HCT116 (cell line): ENCODE results near the gene CPNE8. TPM values are rescaled to one million over a fixed set of nuclear protein-coding genes. Genes with fewer than 3 reads are reported as not detected.

Experiments used
- ATAC-seq: fragments of 200-7000 bp; cut with Tn5 transposase; 2 replicates; pipeline ENCODE4 v1.9.1; 2020; ENCODE audit warnings: mild to moderate bottlenecking, moderate library complexity
- BruUV-seq: library from RNA; stranded (reverse); fragments of 400-500 nt; replicated peaks from 2 replicates; lab custom pipeline; 2021; lab: Mats Ljungman, UMichigan
- CTCF ChIA-PET: fragments of 300-600 bp; sonication (Branson Sonifier 250); formaldehyde crosslinking; loops from one replicate; lab custom pipeline; 2021; ENCODE audit warnings: antibody characterized with exemption; lab: Charles Lee
- POLR2A ChIA-PET: fragments of 300-600, 350-600 bp; sonication (Branson Sonifier 250); formaldehyde crosslinking; loops from one replicate; lab custom pipeline; 2021; ENCODE audit warnings: antibody characterized with exemption; lab: Charles Lee
- RAD21 ChIA-PET, 2 experiments: fragments of 300-600 bp; sonication (Branson Sonifier 250); formaldehyde crosslinking; loops; one replicate each; lab custom pipeline; 2023; ENCODE audit warnings: low total read pairs in 2 of 2; ENCODE audit not compliant: uncharacterized antibody in 2 of 2, unreplicated experiment in 2 of 2, low non-redundant PET in 1 of 2; lab: Charles Lee
- DNase-seq: peaks from one replicate; pipeline ENCODE4 v3.0.0-alpha.2; 2010; ENCODE audit warnings: low read depth, low spot score
- H2AFZ ChIP-seq: fragments of 200-600 bp; shearing (Covaris generic), sonication (generic); 2 replicates; pipeline ENCODE4 v1.6.1; 2017; ENCODE audit warnings: low read depth, mixed run types, mixed read lengths, antibody characterized with exemption, low read length; ENCODE audit not compliant: poor library complexity, severe bottlenecking
- H3K27ac ChIP-seq: 2 replicates; pipeline ENCODE4 v1.5.1; 2012; ENCODE audit warnings: low read depth, low read length
- H3K27me3 ChIP-seq: fragments of 200-600 bp; sonication (generic); 2 replicates; pipeline ENCODE4 v1.6.1; 2016; ENCODE audit warnings: mixed run types, low read length, mixed read lengths; ENCODE audit not compliant: insufficient read depth
- H3K36me3 ChIP-seq, 2 experiments: fragments of 200-500 bp in 1 of 2; fragments of 200-600 bp in 1 of 2; sonication (Bioruptor generic) in 1 of 2; sonication (generic) in 1 of 2; 2 replicates each; pipeline versions ENCODE4 v1.5.1 to v1.6.1; 2014 to 2016; ENCODE audit warnings: low read length in 2 of 2, inconsistent platforms in 1 of 2, mixed read lengths in 1 of 2, mixed run types in 1 of 2; ENCODE audit not compliant: insufficient read depth in 2 of 2, control insufficient read depth in 1 of 2
- H3K4me1 ChIP-seq, 2 experiments: fragments of 200-600 bp in 1 of 2; sonication (generic) in 1 of 2; 2 replicates each; pipeline versions ENCODE4 v1.5.1 to v1.6.1; 2012 to 2017; ENCODE audit warnings: low read length in 2 of 2, inconsistent platforms in 1 of 2, mild to moderate bottlenecking in 1 of 2, mixed read lengths in 1 of 2, mixed run types in 1 of 2, moderate library complexity in 1 of 2; ENCODE audit not compliant: insufficient read depth in 2 of 2, control insufficient read depth in 1 of 2
- H3K4me2 ChIP-seq: fragments of 200-600 bp; sonication (generic); 2 replicates; pipeline ENCODE4 v1.6.1; 2017; ENCODE audit warnings: mixed run types, low read length, mixed read lengths
- H3K4me3 ChIP-seq, 2 experiments: fragments of 200-600 bp in 1 of 2; sonication (generic) in 1 of 2; replicated peaks in 1 of 2; 2 replicates each; pipeline ENCODE4 v1.5.1; 2011 to 2016; ENCODE audit warnings: low read length in 2 of 2, control low read depth in 1 of 2, low read depth in 1 of 2, mild to moderate bottlenecking in 1 of 2, mixed read lengths in 1 of 2, mixed run types in 1 of 2
- H3K79me2 ChIP-seq: fragments of 200-600 bp; sonication (generic); 2 replicates; pipeline ENCODE4 v1.6.1; 2017; ENCODE audit warnings: mild to moderate bottlenecking, mixed run types, low read length, moderate library complexity, mixed read lengths; ENCODE audit not compliant: insufficient read depth
- H3K9ac ChIP-seq: fragments of 200-600 bp; sonication (generic); 2 replicates; pipeline ENCODE4 v1.6.1; 2016; ENCODE audit warnings: low read length, mixed read lengths
- H3K9me2 ChIP-seq: fragments of 200-600 bp; sonication (generic), shearing (Covaris generic); 2 replicates; pipeline ENCODE4 v1.6.1; 2017; ENCODE audit warnings: mixed run types, mild to moderate bottlenecking, moderate library complexity; ENCODE audit not compliant: insufficient read depth
- H3K9me3 ChIP-seq, 2 experiments: fragments of 200-500 bp in 1 of 2; fragments of 200-600 bp in 1 of 2; sonication (Bioruptor generic) in 1 of 2; sonication (generic) in 1 of 2; 2 replicates each; pipeline ENCODE4 v1.6.1; 2014 to 2017; ENCODE audit warnings: low read length in 2 of 2, mixed read lengths in 2 of 2, inconsistent platforms in 1 of 2, low read depth in 1 of 2, mild to moderate bottlenecking in 1 of 2, mixed run types in 1 of 2, moderate library complexity in 1 of 2; ENCODE audit not compliant: control insufficient read depth in 1 of 2, insufficient read depth in 1 of 2
- H4K20me1 ChIP-seq: fragments of 200-600 bp; sonication (generic), shearing (Covaris generic); 2 replicates; pipeline ENCODE4 v1.6.1; 2017; ENCODE audit warnings: mixed run types, mild to moderate bottlenecking, moderate library complexity; ENCODE audit not compliant: insufficient read depth
- CBX3 ChIP-seq: IDR thresholded peaks from 2 replicates; pipeline ENCODE4 v1.6.1; 2012; ENCODE audit warnings: low read depth
- CEBPB ChIP-seq: IDR thresholded peaks from 2 replicates; pipeline ENCODE4 v1.6.1; 2012; ENCODE audit warnings: low read depth
- EGR1 ChIP-seq: IDR thresholded peaks from 2 replicates; pipeline ENCODE4 v1.6.1; 2012; ENCODE audit warnings: low read depth
- POLR2A ChIP-seq: IDR thresholded peaks from 2 replicates; pipeline ENCODE4 v1.7.0; 2011; ENCODE audit warnings: borderline replicate concordance; ENCODE audit not compliant: insufficient read depth, insufficient read length; ENCODE audit errors: extremely low read depth
- POLR2AphosphoS5 ChIP-seq: IDR thresholded peaks from 2 replicates; pipeline ENCODE4 v1.6.1; 2011; ENCODE audit warnings: mild to moderate bottlenecking, low read depth, low read length, moderate library complexity
- SP1 ChIP-seq: IDR thresholded peaks from 2 replicates; pipeline ENCODE4 v1.6.1; 2012; ENCODE audit warnings: low read depth
- TCF7L2 ChIP-seq: IDR thresholded peaks from 2 replicates; pipeline ENCODE4 v1.7.0; 2011; ENCODE audit warnings: borderline replicate concordance, inconsistent platforms; ENCODE audit not compliant: insufficient read depth, insufficient read length; ENCODE audit errors: extremely low read depth
- intact Hi-C: fragments of 100-400 bp; cut with micrococcal nuclease; formaldehyde crosslinking; loops from 2 replicates; pipeline ENCODE4 v1.10.0; 2022
- total RNA-seq: library from RNA; stranded (reverse); gene quantifications from one replicate; pipeline ENCODE4 v1.2.1, GENCODE V29; 2021; ENCODE audit not compliant: unreplicated experiment
- TF ChIP-seq, protein P1 (sequence below): IDR thresholded peaks from 2 replicates; pipeline ENCODE4 v1.6.1; 2011; ENCODE audit warnings: mild to moderate bottlenecking, low read length, moderate library complexity; ENCODE audit not compliant: insufficient replicate concordance; ENCODE audit errors: extremely low read depth
- TF ChIP-seq, protein P2 (sequence below), 3 experiments: fragments of 200-600 bp in 1 of 3; sonication (generic) in 1 of 3; IDR thresholded peaks in 2 of 3; conservative IDR thresholded peaks in 1 of 3; 2 replicates each; pipeline ENCODE4 v1.5.1; 2012 to 2017; ENCODE audit warnings: low read depth in 2 of 3, low read length in 2 of 3, antibody characterized with exemption in 1 of 3, borderline replicate concordance in 1 of 3, control low read depth in 1 of 3, mild to moderate bottlenecking in 1 of 3, mixed read lengths in 1 of 3, mixed run types in 1 of 3, moderate library complexity in 1 of 3; ENCODE audit not compliant: insufficient read depth in 1 of 3
- TF ChIP-seq, protein P3 (sequence below): IDR thresholded peaks from 2 replicates; pipeline ENCODE4 v1.6.1; 2012

Gene CPNE8
- total RNA-seq, 1 experiment from 2014 or later, result 14.2 TPM

DNA sequence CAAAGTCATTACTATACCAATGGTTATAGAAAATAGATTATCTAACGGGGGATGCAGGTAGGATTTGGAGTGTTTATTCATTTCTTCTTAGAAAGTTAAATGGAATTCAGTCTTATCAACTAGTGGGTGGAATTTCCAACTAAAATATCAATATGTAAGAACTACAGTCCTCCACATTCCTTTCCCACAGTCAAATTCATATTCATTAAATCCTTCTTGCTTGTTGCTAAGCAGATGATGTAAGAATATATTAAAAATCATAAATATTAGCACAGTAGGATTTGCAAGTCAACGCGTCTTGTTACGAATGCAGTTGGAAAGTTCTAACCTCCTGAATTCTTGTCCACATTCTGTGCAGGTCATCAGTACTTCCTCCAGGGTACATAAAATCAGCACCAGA, 259.2 kb downstream of the CPNE8 start:
- H3K4me3 ChIP-seq, result no peak overlapping the region
- intact Hi-C loops, result no loop called here
- ChIA-PET POLR2A (no interaction called here), RAD21 (no interaction called here), CTCF (no interaction called here)
- no peak overlapping the region for H3K9ac ChIP-seq
- H3K9me2 ChIP-seq, result no peaks in the 10 kb centered on the region
- no peaks in the 10 kb centered on the region for H4K20me1 ChIP-seq
- no peak overlapping the region for H3K4me2 ChIP-seq
- no peaks in the 10 kb centered on the region for H3K9me3 ChIP-seq
- no TSS peak for BruUV-seq
- no peaks in the 10 kb centered on the region for H3K27me3 ChIP-seq
- H3K27ac ChIP-seq, result no peak overlapping the region
- no peaks in the 10 kb centered on the region for H3K79me2 ChIP-seq
- H3K36me3 ChIP-seq, result no peaks in the 10 kb centered on the region
- TF ChIP-seq TCF7L2 (no peak), CBX3 (no peak), POLR2A (no peak), POLR2AphosphoS5 (no peak), EGR1 (no peak), SP1 (no peak), CEBPB (no peak)
- TF ChIP-seq, protein P1, sequence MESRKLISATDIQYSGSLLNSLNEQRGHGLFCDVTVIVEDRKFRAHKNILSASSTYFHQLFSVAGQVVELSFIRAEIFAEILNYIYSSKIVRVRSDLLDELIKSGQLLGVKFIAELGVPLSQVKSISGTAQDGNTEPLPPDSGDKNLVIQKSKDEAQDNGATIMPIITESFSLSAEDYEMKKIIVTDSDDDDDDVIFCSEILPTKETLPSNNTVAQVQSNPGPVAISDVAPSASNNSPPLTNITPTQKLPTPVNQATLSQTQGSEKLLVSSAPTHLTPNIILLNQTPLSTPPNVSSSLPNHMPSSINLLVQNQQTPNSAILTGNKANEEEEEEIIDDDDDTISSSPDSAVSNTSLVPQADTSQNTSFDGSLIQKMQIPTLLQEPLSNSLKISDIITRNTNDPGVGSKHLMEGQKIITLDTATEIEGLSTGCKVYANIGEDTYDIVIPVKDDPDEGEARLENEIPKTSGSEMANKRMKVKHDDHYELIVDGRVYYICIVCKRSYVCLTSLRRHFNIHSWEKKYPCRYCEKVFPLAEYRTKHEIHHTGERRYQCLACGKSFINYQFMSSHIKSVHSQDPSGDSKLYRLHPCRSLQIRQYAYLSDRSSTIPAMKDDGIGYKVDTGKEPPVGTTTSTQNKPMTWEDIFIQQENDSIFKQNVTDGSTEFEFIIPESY, result no peak
- TF ChIP-seq, protein P2, sequence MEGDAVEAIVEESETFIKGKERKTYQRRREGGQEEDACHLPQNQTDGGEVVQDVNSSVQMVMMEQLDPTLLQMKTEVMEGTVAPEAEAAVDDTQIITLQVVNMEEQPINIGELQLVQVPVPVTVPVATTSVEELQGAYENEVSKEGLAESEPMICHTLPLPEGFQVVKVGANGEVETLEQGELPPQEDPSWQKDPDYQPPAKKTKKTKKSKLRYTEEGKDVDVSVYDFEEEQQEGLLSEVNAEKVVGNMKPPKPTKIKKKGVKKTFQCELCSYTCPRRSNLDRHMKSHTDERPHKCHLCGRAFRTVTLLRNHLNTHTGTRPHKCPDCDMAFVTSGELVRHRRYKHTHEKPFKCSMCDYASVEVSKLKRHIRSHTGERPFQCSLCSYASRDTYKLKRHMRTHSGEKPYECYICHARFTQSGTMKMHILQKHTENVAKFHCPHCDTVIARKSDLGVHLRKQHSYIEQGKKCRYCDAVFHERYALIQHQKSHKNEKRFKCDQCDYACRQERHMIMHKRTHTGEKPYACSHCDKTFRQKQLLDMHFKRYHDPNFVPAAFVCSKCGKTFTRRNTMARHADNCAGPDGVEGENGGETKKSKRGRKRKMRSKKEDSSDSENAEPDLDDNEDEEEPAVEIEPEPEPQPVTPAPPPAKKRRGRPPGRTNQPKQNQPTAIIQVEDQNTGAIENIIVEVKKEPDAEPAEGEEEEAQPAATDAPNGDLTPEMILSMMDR (IDR thresholded peaks at IDR 0.05 in 2 of 3, conservative IDR thresholded peaks at IDR 0.05 in 1 of 3; ENCODE audit: borderline replicate concordance in 1 of 3, insufficient read depth in 1 of 3, low read depth in 2 of 3, low read length in 2 of 3), result no peak
- TF ChIP-seq, protein P3, sequence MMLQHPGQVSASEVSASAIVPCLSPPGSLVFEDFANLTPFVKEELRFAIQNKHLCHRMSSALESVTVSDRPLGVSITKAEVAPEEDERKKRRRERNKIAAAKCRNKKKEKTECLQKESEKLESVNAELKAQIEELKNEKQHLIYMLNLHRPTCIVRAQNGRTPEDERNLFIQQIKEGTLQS, result no peak
- H2AFZ ChIP-seq, result no peak overlapping the region
- H3K4me1 ChIP-seq, result no peaks in the 10 kb centered on the region
- ATAC-seq, result no peak
- no peak for DNase-seq
